H1 (cell line): ENCODE data around the gene INTS1. TPM values are rescaled to one million over a fixed set of nuclear protein-coding genes. Genes with fewer than 3 reads are reported as not detected.

Experiments
- CTCF ChIA-PET: fragments of 300-600 bp; sonication (Branson Sonifier 250); formaldehyde crosslinking; loops from one replicate; lab custom pipeline; 2021; ENCODE audit not compliant: partially characterized antibody; lab: Charles Lee
- POLR2A ChIA-PET: fragments of 300-600 bp; sonication (Branson Sonifier 250); formaldehyde crosslinking; loops from one replicate; lab custom pipeline; 2021; ENCODE audit warnings: inconsistent platforms; ENCODE audit not compliant: partially characterized antibody; lab: Charles Lee
- DNase-seq, 2 experiments: peaks; one replicate each; pipeline versions ENCODE4 v3.0.0 to v3.0.0-alpha.2; 2010 to 2022; ENCODE audit warnings: low spot score in 2 of 2, low read depth in 1 of 2, mixed read lengths in 1 of 2
- FAIRE-seq: peaks from 2 replicates; lab custom pipeline; 2011; peaks lifted over from hg19 to GRCh38; lab: Jason Lieb, UNC
- H2AFZ ChIP-seq: 2 replicates; pipeline ENCODE4 v1.8.1; 2012; ENCODE audit warnings: low read length, inconsistent platforms
- H2AK5ac ChIP-seq: 2 replicates; pipeline ENCODE4 v1.6.1; 2013; ENCODE audit warnings: low read depth, low read length
- H2BK120ac ChIP-seq: replicated peaks from 2 replicates; pipeline ENCODE3; 2013; ENCODE audit warnings: low read depth, low read length, inconsistent platforms
- H2BK12ac ChIP-seq: 2 replicates; pipeline ENCODE4 v1.6.1; 2013; ENCODE audit warnings: low read depth, low read length
- H2BK15ac ChIP-seq: 2 replicates; pipeline ENCODE4 v1.6.1; 2013; ENCODE audit warnings: low read length
- H2BK20ac ChIP-seq: 2 replicates; pipeline ENCODE4 v1.6.1; 2013; ENCODE audit warnings: low read length
- H2BK5ac ChIP-seq: 2 replicates; pipeline ENCODE4 v1.6.1; 2013; ENCODE audit warnings: low read depth, low read length
- H3K14ac ChIP-seq: 2 replicates; pipeline ENCODE4 v1.6.1; 2013; ENCODE audit warnings: inconsistent platforms; ENCODE audit not compliant: insufficient read length
- H3K18ac ChIP-seq: 2 replicates; pipeline ENCODE4 v1.6.1; 2013; ENCODE audit warnings: low read length; ENCODE audit errors: extremely low read depth
- H3K23ac ChIP-seq: 2 replicates; pipeline ENCODE4 v1.6.1; 2013; ENCODE audit warnings: inconsistent platforms; ENCODE audit not compliant: insufficient read length
- H3K23me2 ChIP-seq: 2 replicates; pipeline ENCODE4 v1.6.1; 2013; ENCODE audit warnings: low read depth, low read length
- H3K27ac ChIP-seq: 2 replicates; pipeline ENCODE4 v1.6.1; 2011; ENCODE audit warnings: low read depth, low read length, inconsistent platforms
- H3K27me3 ChIP-seq, 4 experiments: replicated peaks in 1 of 4; 1 replicate in 1 of 4; 2 replicates in 3 of 4; pipeline versions ENCODE4 v1.6.1 to v1.8.1; 2011 to 2013; ENCODE audit warnings: low read length in 3 of 4, mild to moderate bottlenecking in 3 of 4, inconsistent platforms in 2 of 4, mixed read lengths in 2 of 4, moderate library complexity in 1 of 4; ENCODE audit not compliant: control insufficient read depth in 3 of 4, insufficient read depth in 3 of 4; ENCODE audit errors: extremely low read depth in 1 of 4
- H3K36me3 ChIP-seq, 4 experiments: 2 replicates each; pipeline versions ENCODE4 v1.6.1 to v1.8.1; 2011 to 2013; ENCODE audit warnings: mild to moderate bottlenecking in 4 of 4, low read length in 3 of 4, moderate library complexity in 2 of 4, control low read depth in 1 of 4, inconsistent platforms in 1 of 4; ENCODE audit not compliant: insufficient read depth in 4 of 4, control insufficient read depth in 2 of 4
- H3K4ac ChIP-seq: replicated peaks from 2 replicates; pipeline ENCODE3; 2013; ENCODE audit warnings: low read length, low read depth, mixed read lengths, inconsistent platforms; ENCODE audit not compliant: insufficient read length
- H3K4me1 ChIP-seq, 4 experiments: replicated peaks in 1 of 4; 1 replicate in 1 of 4; 2 replicates in 3 of 4; pipeline versions ENCODE4 v1.6.1 to v1.8.1; 2011 to 2013; ENCODE audit warnings: low read length in 3 of 4, inconsistent platforms in 2 of 4, mixed read lengths in 1 of 4; ENCODE audit not compliant: insufficient read depth in 4 of 4, control insufficient read depth in 3 of 4
- H3K4me2 ChIP-seq, 2 experiments: 2 replicates each; pipeline versions ENCODE4 v1.6.1 to v1.8.1; 2011 to 2013; ENCODE audit warnings: low read depth in 2 of 2, low read length in 2 of 2, control low read depth in 1 of 2, inconsistent platforms in 1 of 2, mild to moderate bottlenecking in 1 of 2; ENCODE audit not compliant: insufficient read depth in 1 of 2
- H3K4me3 ChIP-seq, 4 experiments: fragments of 200-600, 300-600 bp in 1 of 4; sonication (generic), shearing (Covaris generic), sonication (Bioruptor Twin) in 1 of 4; 2 replicates each; pipeline versions ENCODE4 v1.5.1 to v1.8.1; 2011 to 2016; ENCODE audit warnings: low read length in 4 of 4, low read depth in 3 of 4, control low read depth in 2 of 4, inconsistent platforms in 2 of 4, mild to moderate bottlenecking in 2 of 4, mixed read lengths in 1 of 4, moderate library complexity in 1 of 4; ENCODE audit not compliant: insufficient read depth in 2 of 4; ENCODE audit errors: extremely low read depth in 1 of 4
- H3K56ac ChIP-seq: replicated peaks from 2 replicates; pipeline ENCODE3; 2013; ENCODE audit warnings: low read depth, mild to moderate bottlenecking, mixed read lengths, low read length, inconsistent platforms; ENCODE audit not compliant: insufficient read length
- H3K79me1 ChIP-seq: 2 replicates; pipeline ENCODE4 v1.6.1; 2013; ENCODE audit warnings: low read depth, low read length, control low read depth
- H3K79me2 ChIP-seq, 2 experiments: 2 replicates each; pipeline versions ENCODE4 v1.6.1 to v1.8.1; 2012 to 2013; ENCODE audit warnings: low read length in 2 of 2, mild to moderate bottlenecking in 2 of 2, inconsistent platforms in 1 of 2; ENCODE audit not compliant: insufficient read depth in 2 of 2, control insufficient read depth in 1 of 2
- H3K9ac ChIP-seq, 4 experiments: replicated peaks in 1 of 4; 1 replicate in 1 of 4; 2 replicates in 3 of 4; pipeline versions ENCODE4 v1.6.1 to v1.8.1; 2011 to 2013; ENCODE audit warnings: low read depth in 3 of 4, low read length in 3 of 4, control low read depth in 2 of 4, mild to moderate bottlenecking in 2 of 4, moderate library complexity in 2 of 4, inconsistent platforms in 1 of 4; ENCODE audit errors: extremely low read depth in 1 of 4
- H3K9me3 ChIP-seq, 2 experiments: 2 replicates each; pipeline versions ENCODE4 v1.6.1 to v1.8.1; 2012 to 2013; ENCODE audit warnings: mild to moderate bottlenecking in 2 of 2, moderate library complexity in 2 of 2, control low read depth in 1 of 2, inconsistent platforms in 1 of 2, low read depth in 1 of 2, low read length in 1 of 2, mixed read lengths in 1 of 2; ENCODE audit not compliant: insufficient read depth in 2 of 2
- H4K20me1 ChIP-seq, 2 experiments: replicated peaks in 1 of 2; 2 replicates each; pipeline versions ENCODE3 to v1.8.1; 2011 to 2013; ENCODE audit warnings: inconsistent platforms in 2 of 2, low read length in 2 of 2, mild to moderate bottlenecking in 1 of 2; ENCODE audit not compliant: insufficient read depth in 2 of 2, control insufficient read depth in 1 of 2
- H4K5ac ChIP-seq: 2 replicates; pipeline ENCODE4 v1.6.1; 2013; ENCODE audit warnings: low read length, low read depth, mixed read lengths, inconsistent platforms; ENCODE audit not compliant: insufficient read length
- H4K8ac ChIP-seq: 2 replicates; pipeline ENCODE4 v1.8.0; 2013; ENCODE audit warnings: mild to moderate bottlenecking, moderate library complexity, low read length, inconsistent platforms; ENCODE audit not compliant: insufficient read depth; ENCODE audit errors: extremely low read depth
- H4K91ac ChIP-seq: replicated peaks from 2 replicates; pipeline ENCODE3; 2013; ENCODE audit warnings: low read length, mixed read lengths, inconsistent platforms; ENCODE audit not compliant: insufficient read length
- KDM5A ChIP-seq: fragments of 200-600 bp; IDR thresholded peaks from 2 replicates; pipeline ENCODE4 v1.7.1; 2012; ENCODE audit warnings: mild to moderate bottlenecking, low read length, inconsistent platforms, mixed read lengths
- SRF ChIP-seq: IDR thresholded peaks from 2 replicates; pipeline ENCODE4 v1.6.1; 2011; ENCODE audit warnings: mild to moderate bottlenecking, low read depth, low read length, moderate library complexity
- TAF7 ChIP-seq: optimal IDR thresholded peaks from 2 replicates; pipeline ENCODE3; 2011; ENCODE audit warnings: low read depth, mild to moderate bottlenecking, inconsistent platforms, low read length, moderate library complexity, borderline replicate concordance
- WGBS, 2 experiments: shearing (Covaris generic) in 1 of 2; methylation state at CpG; one replicate each; pipeline versions ENCODE4 v1.1.6 to v1.1.7; 2013 to 2015; ENCODE audit warnings: low lambda C conversion rate in 2 of 2, mixed read lengths in 2 of 2, inconsistent platforms in 1 of 2, low coverage in 1 of 2, missing lambda C conversion rate in 1 of 2; ENCODE audit not compliant: insufficient replicate concordance in 2 of 2, insufficient coverage in 1 of 2, insufficient read length in 1 of 2; ENCODE audit errors: extremely low coverage in 1 of 2, missing lambda C conversion rate in 1 of 2; 5-methylcytosine and 5-hydroxymethylcytosine counted together
- polyA plus RNA-seq, 7 experiments: library from polyadenylated mRNA; depleted of rRNA in 3 of 7; stranded (reverse) in 5 of 7; unstranded in 2 of 7; fragments of >200 nt in 5 of 7; fragments of 200-250 nt in 2 of 7; gene quantifications; 1 replicate in 5 of 7; 2 replicates in 1 of 7; 4 replicates in 1 of 7; pipeline versions ENCODE4 v1.2.1 to v1.2.3, GENCODE V29; 2011 to 2013; ENCODE audit warnings: missing spikeins in 2 of 7, mixed read lengths in 2 of 7
- total RNA-seq: library from RNA; stranded (reverse); fragmentation: NEBNext Ultra II Directional; extraction: Animal tissue kit (Norgen Biotek cat#: 25700); gene quantifications from 2 replicates; pipeline ENCODE4 v1.2.1, GENCODE V29; 2021

Gene INTS1
- total and polyA plus RNA-seq, 2 of the 8 experiments (the other 6 are each of a cell fraction or from before 2014, with no cell fraction given): 76.9 to 104 TPM

DNA sequence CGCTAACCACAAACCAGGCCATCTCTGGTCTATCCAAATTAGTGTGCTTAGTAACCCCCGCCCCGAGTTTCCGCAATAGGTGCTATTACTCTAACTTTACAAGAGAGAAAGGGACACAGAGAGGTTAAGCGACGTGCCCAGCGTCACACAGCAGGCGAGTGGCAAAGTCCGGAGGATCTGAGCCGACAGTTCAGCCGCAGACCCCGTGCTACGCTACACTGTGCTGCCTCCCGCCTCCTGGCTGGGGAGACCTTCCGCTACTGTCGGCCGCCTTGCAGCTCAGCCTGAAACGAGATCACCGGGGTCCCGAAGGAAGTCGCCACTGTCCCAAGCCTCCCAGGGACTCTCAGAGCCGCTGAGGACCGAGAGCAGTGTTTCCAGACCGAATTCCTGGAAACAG lies 799 bp downstream of the INTS1 start:
- POLR2A ChIA-PET: interaction anchor here (0.8 to 1.9 kb wide), 4 partner anchors 10 to 55 kb away, joined by 3 to 9 read pairs (median 4); no protein-coding TSS in a partner anchor
- no peak overlapping the region for H2AFZ ChIP-seq
- no peak overlapping the region for H3K14ac ChIP-seq
- CTCF ChIA-PET: interaction anchor here (1.0 to 2.5 kb wide), 6 partner anchors 14 to 59 kb away, joined by 3 to 10 read pairs (median 4); no protein-coding TSS in a partner anchor
- H4K20me1 ChIP-seq: peaks cover 12 to 24% of the 10 kb centered on the region in 2 experiments
- TF ChIP-seq TAF7 (no peak), KDM5A (no peak), SRF (no peak)
- no peak overlapping the region for H4K5ac ChIP-seq
- H4K8ac ChIP-seq: peak overlapping the region; percentile 71; the same call in 1 of the 2 replicates
- H3K23ac ChIP-seq: no peak overlapping the region
- H2BK5ac ChIP-seq: no peak overlapping the region; the same call in 1 of the 2 replicates
- no peaks in the 10 kb centered on the region for H3K27me3 ChIP-seq
- H4K91ac ChIP-seq: no peak overlapping the region
- peaks cover 7 to 31% (median 21%) of the 10 kb centered on the region in 4 experiments; a peak in 7 of 8 replicates for H3K36me3 ChIP-seq
- no peak overlapping the region for H3K18ac ChIP-seq
- 48% methylated on average over 21 of the region's 24 CpGs; no CpG with 5 or more reads in 1 of the 2 experiments for WGBS, 2 experiments
- H3K4me2 ChIP-seq: peak overlapping the region; percentile 66 to 100
- H3K27ac ChIP-seq: no peak overlapping the region
- peaks cover 3 to 15% (median 9%) of the 10 kb centered on the region in 4 experiments; a peak in 6 of 7 replicates for H3K4me1 ChIP-seq
- no peak for DNase-seq
- H3K23me2 ChIP-seq: peaks cover 5% of the 10 kb centered on the region; the same call in 1 of the 2 replicates
- peak overlapping the region; percentile 55 to 98 (median 86) for H3K4me3 ChIP-seq
- no peak overlapping the region for H2AK5ac ChIP-seq
- H3K79me1 ChIP-seq: peaks cover 14% of the 10 kb centered on the region; the same call in 1 of the 2 replicates
- H2BK12ac ChIP-seq: no peak overlapping the region
- H3K9ac ChIP-seq: peak overlapping the region; percentile 47 to 78 (median 68)
- H3K56ac ChIP-seq: no peak overlapping the region
- H3K9me3 ChIP-seq: no peaks in the 10 kb centered on the region
- no peak overlapping the region for H2BK15ac ChIP-seq
- FAIRE-seq: no peak
- H3K79me2 ChIP-seq: peaks cover 10 to 29% of the 10 kb centered on the region in 2 experiments; a peak in 3 of 4 replicates
- H2BK20ac ChIP-seq: no peak overlapping the region
- no peak overlapping the region for H3K4ac ChIP-seq
- no peak overlapping the region for H2BK120ac ChIP-seq
